Uterus (tissue), 2 donors: ENCODE data around the gene NCR2.

Experiments
- POLR2A ChIP-seq, 2 donors: fragments of 450-650 bp; IDR thresholded peaks; one replicate each; pipeline ENCODE4 v1.6.1; 2016; ENCODE audit warnings: antibody characterized with exemption in 2 of 2, mild to moderate bottlenecking in 1 of 2, moderate library complexity in 1 of 2
- TF ChIP-seq, protein P1 (sequence below), 4 experiments: fragments of 200-600 bp in 2 of 4; fragments of 450-650 bp in 2 of 4; sonication (generic) in 2 of 4; IDR thresholded peaks; one replicate each; pipeline ENCODE4 v1.5.1; 2016 to 2019; ENCODE audit warnings: antibody characterized with exemption in 4 of 4, mild to moderate bottlenecking in 2 of 4, moderate library complexity in 1 of 4

GRCh38 chr6:41331401-41332150, 3.8 kb upstream of the NCR2 start:
- TF ChIP-seq, protein P1, sequence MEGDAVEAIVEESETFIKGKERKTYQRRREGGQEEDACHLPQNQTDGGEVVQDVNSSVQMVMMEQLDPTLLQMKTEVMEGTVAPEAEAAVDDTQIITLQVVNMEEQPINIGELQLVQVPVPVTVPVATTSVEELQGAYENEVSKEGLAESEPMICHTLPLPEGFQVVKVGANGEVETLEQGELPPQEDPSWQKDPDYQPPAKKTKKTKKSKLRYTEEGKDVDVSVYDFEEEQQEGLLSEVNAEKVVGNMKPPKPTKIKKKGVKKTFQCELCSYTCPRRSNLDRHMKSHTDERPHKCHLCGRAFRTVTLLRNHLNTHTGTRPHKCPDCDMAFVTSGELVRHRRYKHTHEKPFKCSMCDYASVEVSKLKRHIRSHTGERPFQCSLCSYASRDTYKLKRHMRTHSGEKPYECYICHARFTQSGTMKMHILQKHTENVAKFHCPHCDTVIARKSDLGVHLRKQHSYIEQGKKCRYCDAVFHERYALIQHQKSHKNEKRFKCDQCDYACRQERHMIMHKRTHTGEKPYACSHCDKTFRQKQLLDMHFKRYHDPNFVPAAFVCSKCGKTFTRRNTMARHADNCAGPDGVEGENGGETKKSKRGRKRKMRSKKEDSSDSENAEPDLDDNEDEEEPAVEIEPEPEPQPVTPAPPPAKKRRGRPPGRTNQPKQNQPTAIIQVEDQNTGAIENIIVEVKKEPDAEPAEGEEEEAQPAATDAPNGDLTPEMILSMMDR (IDR thresholded peaks at IDR 0.05): no peak
- no peak for TF ChIP-seq POLR2A (IDR thresholded peaks at IDR 0.05)
